ENCODE measurements around the gene KDM1A. TPM values are rescaled to one million over a fixed set of nuclear protein-coding genes. Genes with fewer than 3 reads are reported as not detected.

The KDM1A gene
- total RNA-seq, 1 experiment from 2014 or later = 162 TPM

- no peaks in the 10 kb centered on the region for H3K9me2 ChIP-seq (ENCODE audit: insufficient read depth)
- no peak overlapping the region for H3K9ac ChIP-seq (ENCODE audit: low read length)
- ChIA-PET POLR2A (no interaction called here), CTCF (no interaction called here), RAD21 (ENCODE audit: low non-redundant PET in 1 of 2, low total read pairs in 2 of 2, uncharacterized antibody in 2 of 2, unreplicated experiment in 2 of 2) (no interaction called here)
- ATAC-seq (no peak), DNase-seq (ENCODE audit: low read depth, low spot score) (no peak)
- no peak overlapping the region for H3K4me2 ChIP-seq (ENCODE audit: low read length)
- TF ChIP-seq ZBTB33 (IDR thresholded peaks at IDR 0.05; ENCODE audit: extremely low read depth, insufficient replicate concordance, low read length) = no peak
- TF ChIP-seq POLR2AphosphoS5 (IDR thresholded peaks at IDR 0.05; ENCODE audit: low read depth, low read length) = no peak
- intact Hi-C loops (cut with micrococcal nuclease) = no loop called here
- peaks cover 82% of the 10 kb centered on the region for H3K79me2 ChIP-seq (ENCODE audit: insufficient read depth, low read length)
- H3K4me3 ChIP-seq (replicated peaks in 1 of 2; ENCODE audit: low read depth in 1 of 2, low read length in 2 of 2) = no peak overlapping the region
- no peaks in the 10 kb centered on the region for H4K20me1 ChIP-seq (ENCODE audit: insufficient read depth)
- no peaks in the 10 kb centered on the region for H3K9me3 ChIP-seq (ENCODE audit: control insufficient read depth in 1 of 2, insufficient read depth in 1 of 2, low read depth in 1 of 2, low read length in 2 of 2)
- peaks cover 0 to 6% of the 10 kb centered on the region in 2 experiments; a peak in 2 of 4 replicates for H3K4me1 ChIP-seq (ENCODE audit: control insufficient read depth in 1 of 2, insufficient read depth in 2 of 2, low read length in 2 of 2)
- no peak overlapping the region for H2AFZ ChIP-seq (ENCODE audit: low read depth, low read length, poor library complexity, severe bottlenecking)
- BruUV-seq (replicated peaks) = no TSS peak
- H3K36me3 ChIP-seq (ENCODE audit: control insufficient read depth in 1 of 2, insufficient read depth in 2 of 2, low read length in 2 of 2) = no peaks in the 10 kb centered on the region
- H3K27me3 ChIP-seq (ENCODE audit: insufficient read depth, low read length) = no peaks in the 10 kb centered on the region
- H3K27ac ChIP-seq (ENCODE audit: low read depth, low read length) = no peak overlapping the region
These were observed 106.9 kb downstream of the KDM1A start for GRCh38 chr1:23126200-23126599.

DNA sequence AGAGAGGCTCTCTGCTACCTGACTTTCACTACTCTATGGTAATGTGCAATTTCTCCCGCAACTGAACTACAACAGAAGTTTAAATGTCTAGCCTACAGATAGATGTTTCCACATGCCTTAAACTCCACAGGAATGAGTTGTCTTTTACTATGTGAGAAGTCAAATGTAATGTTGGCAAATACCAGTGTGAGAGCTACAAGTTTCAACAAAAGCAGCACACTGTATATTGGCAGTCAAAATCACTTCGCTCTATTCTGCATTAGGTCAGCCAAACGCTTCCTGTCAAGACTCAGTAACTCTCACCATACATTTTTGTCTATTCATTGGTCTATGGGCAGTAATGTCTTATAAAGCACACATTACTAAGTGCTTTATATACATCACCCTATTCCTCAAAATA, 107.5 kb downstream of the KDM1A start:
- ATAC-seq (no peak), DNase-seq (ENCODE audit: low read depth, low spot score) (no peak)
- Histone ChIP-seq H3K4me2 (ENCODE audit: low read length) (no peak overlapping the region), H2AFZ (ENCODE audit: low read depth, low read length, poor library complexity, severe bottlenecking) (no peak overlapping the region), H3K9me2 (ENCODE audit: insufficient read depth) (no peaks in the 10 kb centered on the region), H4K20me1 (ENCODE audit: insufficient read depth) (no peaks in the 10 kb centered on the region), H3K27me3 (ENCODE audit: insufficient read depth, low read length) (no peaks in the 10 kb centered on the region), H3K36me3 (ENCODE audit: control insufficient read depth in 1 of 2, insufficient read depth in 2 of 2, low read length in 2 of 2) (no peaks in the 10 kb centered on the region), H3K4me3 (replicated peaks in 1 of 2; ENCODE audit: low read depth in 1 of 2, low read length in 2 of 2) (no peak overlapping the region), H3K9me3 (ENCODE audit: control insufficient read depth in 1 of 2, insufficient read depth in 1 of 2, low read depth in 1 of 2, low read length in 2 of 2) (no peaks in the 10 kb centered on the region), H3K9ac (ENCODE audit: low read length) (no peak overlapping the region), H3K79me2 (ENCODE audit: insufficient read depth, low read length) (peaks cover 83% of the 10 kb centered on the region), H3K27ac (ENCODE audit: low read depth, low read length) (no peak overlapping the region), H3K4me1 (ENCODE audit: control insufficient read depth in 1 of 2, insufficient read depth in 2 of 2, low read length in 2 of 2) (peaks cover under 1 to 11% of the 10 kb centered on the region in 2 experiments; a peak in 2 of 4 replicates)
- intact Hi-C loops (cut with micrococcal nuclease) = no loop called here
- POLR2A ChIA-PET = no interaction called here
- TF ChIP-seq MAX (IDR thresholded peaks at IDR 0.05) (no peak), FOSL1 (IDR thresholded peaks at IDR 0.05; ENCODE audit: low read depth) (no peak), ELF1 (IDR thresholded peaks at IDR 0.05; ENCODE audit: borderline replicate concordance, low read depth) (no peak), RAD21 (IDR thresholded peaks at IDR 0.05; ENCODE audit: low read depth) (no peak), TCF7L2 (IDR thresholded peaks at IDR 0.05; ENCODE audit: borderline replicate concordance, extremely low read depth, insufficient read depth, insufficient read length) (no peak), EZH2 (IDR thresholded peaks at IDR 0.05) (no peak), CEBPB (IDR thresholded peaks at IDR 0.05; ENCODE audit: low read depth) (no peak), ZBTB33 (IDR thresholded peaks at IDR 0.05; ENCODE audit: extremely low read depth, insufficient replicate concordance, low read length) (no peak), EZH2phosphoT487 (IDR thresholded peaks at IDR 0.05; ENCODE audit: borderline replicate concordance) (no peak)
- TF ChIP-seq, protein P1, sequence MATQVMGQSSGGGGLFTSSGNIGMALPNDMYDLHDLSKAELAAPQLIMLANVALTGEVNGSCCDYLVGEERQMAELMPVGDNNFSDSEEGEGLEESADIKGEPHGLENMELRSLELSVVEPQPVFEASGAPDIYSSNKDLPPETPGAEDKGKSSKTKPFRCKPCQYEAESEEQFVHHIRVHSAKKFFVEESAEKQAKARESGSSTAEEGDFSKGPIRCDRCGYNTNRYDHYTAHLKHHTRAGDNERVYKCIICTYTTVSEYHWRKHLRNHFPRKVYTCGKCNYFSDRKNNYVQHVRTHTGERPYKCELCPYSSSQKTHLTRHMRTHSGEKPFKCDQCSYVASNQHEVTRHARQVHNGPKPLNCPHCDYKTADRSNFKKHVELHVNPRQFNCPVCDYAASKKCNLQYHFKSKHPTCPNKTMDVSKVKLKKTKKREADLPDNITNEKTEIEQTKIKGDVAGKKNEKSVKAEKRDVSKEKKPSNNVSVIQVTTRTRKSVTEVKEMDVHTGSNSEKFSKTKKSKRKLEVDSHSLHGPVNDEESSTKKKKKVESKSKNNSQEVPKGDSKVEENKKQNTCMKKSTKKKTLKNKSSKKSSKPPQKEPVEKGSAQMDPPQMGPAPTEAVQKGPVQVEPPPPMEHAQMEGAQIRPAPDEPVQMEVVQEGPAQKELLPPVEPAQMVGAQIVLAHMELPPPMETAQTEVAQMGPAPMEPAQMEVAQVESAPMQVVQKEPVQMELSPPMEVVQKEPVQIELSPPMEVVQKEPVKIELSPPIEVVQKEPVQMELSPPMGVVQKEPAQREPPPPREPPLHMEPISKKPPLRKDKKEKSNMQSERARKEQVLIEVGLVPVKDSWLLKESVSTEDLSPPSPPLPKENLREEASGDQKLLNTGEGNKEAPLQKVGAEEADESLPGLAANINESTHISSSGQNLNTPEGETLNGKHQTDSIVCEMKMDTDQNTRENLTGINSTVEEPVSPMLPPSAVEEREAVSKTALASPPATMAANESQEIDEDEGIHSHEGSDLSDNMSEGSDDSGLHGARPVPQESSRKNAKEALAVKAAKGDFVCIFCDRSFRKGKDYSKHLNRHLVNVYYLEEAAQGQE (IDR thresholded peaks at IDR 0.05; ENCODE audit: low read depth) = no peak
- CTCF ChIA-PET = no interaction called here
- no TSS peak for BruUV-seq (replicated peaks)
- RAD21 ChIA-PET (ENCODE audit: low non-redundant PET in 1 of 2, low total read pairs in 2 of 2, uncharacterized antibody in 2 of 2, unreplicated experiment in 2 of 2) = no interaction called here
